ENCODE measurements around the gene PMPCA. TPM values are rescaled to one million over a fixed set of nuclear protein-coding genes. Genes with fewer than 3 reads are reported as not detected.

Gene PMPCA
- total and polyA plus RNA-seq, 2 of the 13 experiments (the other 11 are each of a cell fraction or from before 2014, with no cell fraction given) = 70.2 to 88.4 TPM

- TF ChIP-seq CHD2 (IDR thresholded peaks at IDR 0.05; ENCODE audit: low read depth, low read length) (no peak), ZNF33B (CRISPR knock-in tag; IDR thresholded peaks at IDR 0.05) (no peak), ZNF460 (CRISPR knock-in tag; IDR thresholded peaks at IDR 0.05; ENCODE audit: borderline replicate concordance) (no peak), SRF (IDR thresholded peaks at IDR 0.05; ENCODE audit: low read depth, low read length) (no peak), MAFK (conservative IDR thresholded peaks at IDR 0.05 in 1 of 2, IDR thresholded peaks at IDR 0.05 in 1 of 2; ENCODE audit: low read length in 2 of 2) (no peak), KAT2B (IDR thresholded peaks at IDR 0.05; ENCODE audit: borderline replicate concordance, low read depth, low read length) (no peak), TBP (CRISPR knock-in tag; IDR thresholded peaks at IDR 0.05) (no peak), UBTF (CRISPR knock-in tag; IDR thresholded peaks at IDR 0.05) (no peak), HNF1A (IDR thresholded peaks at IDR 0.05; ENCODE audit: low read depth) (no peak), HNF1A (CRISPR knock-in tag; IDR thresholded peaks at IDR 0.05; ENCODE audit: borderline replicate concordance) (no peak), ZNF367 (CRISPR knock-in tag; IDR thresholded peaks at IDR 0.05; ENCODE audit: borderline replicate concordance) (no peak), RXRB (CRISPR knock-in tag; IDR thresholded peaks at IDR 0.05; ENCODE audit: borderline replicate concordance) (no peak), ZNF10 (CRISPR knock-in tag; IDR thresholded peaks at IDR 0.05; ENCODE audit: borderline replicate concordance, low read depth) (no peak), NR1H2 (CRISPR knock-in tag; IDR thresholded peaks at IDR 0.05; ENCODE audit: borderline replicate concordance, low read depth) (no peak), CENPT (CRISPR knock-in tag; IDR thresholded peaks at IDR 0.05; ENCODE audit: low read depth) (no peak), ZNF816 (CRISPR knock-in tag; IDR thresholded peaks at IDR 0.05; ENCODE audit: borderline replicate concordance) (no peak), HMG20B (CRISPR knock-in tag; conservative IDR thresholded peaks at IDR 0.05) (no peak), ZFP41 (CRISPR knock-in tag; IDR thresholded peaks at IDR 0.05; ENCODE audit: borderline replicate concordance) (no peak), PHF5A (CRISPR knock-in tag; IDR thresholded peaks at IDR 0.05; ENCODE audit: low read depth, unreplicated experiment) (no peak), SP5 (CRISPR knock-in tag; IDR thresholded peaks at IDR 0.05; ENCODE audit: borderline replicate concordance, low read depth) (no peak), ISL2 (CRISPR knock-in tag; IDR thresholded peaks at IDR 0.05) (peak; percentile 32; the same call in 1 of the 2 replicates), GPN1 (CRISPR knock-in tag; IDR thresholded peaks at IDR 0.05; ENCODE audit: borderline replicate concordance) (no peak)
These were observed 36.9 kb upstream of the PMPCA start, which contains the start of gene CARD9 (continued) for GRCh38 chr9:136373300-136374182.

All from HepG2 (cell line).